OCI-LY1 (cell line): Measurements from ENCODE around the gene ZNF90.

Experiments
- H2AFZ ChIP-seq: fragments of 200-600 bp; sonication (generic), shearing (Covaris generic); 2 replicates; pipeline ENCODE4 v1.6.0; 2014; ENCODE audit warnings: antibody characterized with exemption, mild to moderate bottlenecking, low read length
- H3F3A ChIP-seq: fragments of 200-600 bp; sonication (generic), shearing (Covaris generic); 2 replicates; pipeline ENCODE4 v1.6.0; 2014; ENCODE audit warnings: mild to moderate bottlenecking, antibody characterized with exemption, low read length, moderate library complexity; ENCODE audit not compliant: insufficient read depth
- H3K27ac ChIP-seq: fragments of 200-600 bp; sonication (generic); 2 replicates; pipeline ENCODE4 v1.5.1; 2014; ENCODE audit warnings: low read length, mixed run types, mild to moderate bottlenecking, low read depth; ENCODE audit not compliant: poor library complexity, severe bottlenecking
- H3K27me3 ChIP-seq: fragments of 200-600 bp; sonication (generic); 2 replicates; pipeline ENCODE4 v1.6.0; 2014; ENCODE audit warnings: antibody characterized with exemption, mild to moderate bottlenecking, low read length, moderate library complexity; ENCODE audit not compliant: insufficient read depth
- H3K36me3 ChIP-seq: fragments of 200-600 bp; sonication (generic); 2 replicates; pipeline ENCODE4 v1.6.1; 2014; ENCODE audit warnings: mild to moderate bottlenecking, antibody characterized with exemption, low read length, moderate library complexity, mixed read lengths; ENCODE audit not compliant: insufficient read depth
- H3K4me1 ChIP-seq: fragments of 200-600 bp; sonication (generic); 2 replicates; pipeline ENCODE4 v1.5.1; 2014; ENCODE audit warnings: mild to moderate bottlenecking, low read length, moderate library complexity; ENCODE audit not compliant: insufficient read depth, severe bottlenecking
- H3K4me2 ChIP-seq: fragments of 200-600 bp; sonication (generic), shearing (Covaris generic); 2 replicates; pipeline ENCODE4 v1.6.1; 2014; ENCODE audit warnings: low read length
- H3K4me3 ChIP-seq: fragments of 200-600 bp; sonication (generic); 2 replicates; pipeline ENCODE4 v1.5.1; 2014; ENCODE audit warnings: low read length, low read depth, mild to moderate bottlenecking, mixed read lengths; ENCODE audit not compliant: poor library complexity, severe bottlenecking
- H3K79me2 ChIP-seq: fragments of 200-600 bp; shearing (Covaris generic); 2 replicates; pipeline ENCODE4 v1.6.1; 2016; ENCODE audit warnings: mixed run types, low read length, mixed read lengths; ENCODE audit not compliant: insufficient read depth
- H3K9ac ChIP-seq: fragments of 200-600 bp; sonication (generic), shearing (Covaris generic); 2 replicates; pipeline ENCODE4 v1.6.1; 2014; ENCODE audit warnings: mild to moderate bottlenecking, low read length, mixed read lengths
- H3K9me2 ChIP-seq: fragments of 200-600 bp; sonication (generic), shearing (Covaris generic); 2 replicates; pipeline ENCODE4 v1.6.1; 2014; ENCODE audit warnings: low read depth, mild to moderate bottlenecking, low read length, mixed read lengths
- H3K9me3 ChIP-seq: fragments of 200-600 bp; shearing (Covaris generic); 2 replicates; pipeline ENCODE4 v1.6.1; 2014; ENCODE audit warnings: low read length, mixed read lengths
- H4K20me1 ChIP-seq: fragments of 200-600 bp; sonication (generic), shearing (Covaris generic); 2 replicates; pipeline ENCODE4 v1.6.0; 2016; ENCODE audit warnings: mild to moderate bottlenecking, low read length; ENCODE audit not compliant: insufficient read depth
- EZH2 ChIP-seq: fragments of 200-600 bp; sonication (generic), shearing (Covaris generic); IDR thresholded peaks from 2 replicates; pipeline ENCODE4 v1.8.0; 2017; ENCODE audit warnings: borderline replicate concordance, mixed run types, mild to moderate bottlenecking, antibody characterized with exemption, low read length, moderate library complexity, mixed read lengths
- TF ChIP-seq, protein P1 (sequence below): fragments of 200-600 bp; sonication (generic), shearing (Covaris generic); IDR thresholded peaks from 2 replicates; pipeline ENCODE4 v1.5.1; 2017; ENCODE audit warnings: mild to moderate bottlenecking, antibody characterized with exemption, low read length, moderate library complexity, mixed read lengths

The ZNF90 gene

DNA sequence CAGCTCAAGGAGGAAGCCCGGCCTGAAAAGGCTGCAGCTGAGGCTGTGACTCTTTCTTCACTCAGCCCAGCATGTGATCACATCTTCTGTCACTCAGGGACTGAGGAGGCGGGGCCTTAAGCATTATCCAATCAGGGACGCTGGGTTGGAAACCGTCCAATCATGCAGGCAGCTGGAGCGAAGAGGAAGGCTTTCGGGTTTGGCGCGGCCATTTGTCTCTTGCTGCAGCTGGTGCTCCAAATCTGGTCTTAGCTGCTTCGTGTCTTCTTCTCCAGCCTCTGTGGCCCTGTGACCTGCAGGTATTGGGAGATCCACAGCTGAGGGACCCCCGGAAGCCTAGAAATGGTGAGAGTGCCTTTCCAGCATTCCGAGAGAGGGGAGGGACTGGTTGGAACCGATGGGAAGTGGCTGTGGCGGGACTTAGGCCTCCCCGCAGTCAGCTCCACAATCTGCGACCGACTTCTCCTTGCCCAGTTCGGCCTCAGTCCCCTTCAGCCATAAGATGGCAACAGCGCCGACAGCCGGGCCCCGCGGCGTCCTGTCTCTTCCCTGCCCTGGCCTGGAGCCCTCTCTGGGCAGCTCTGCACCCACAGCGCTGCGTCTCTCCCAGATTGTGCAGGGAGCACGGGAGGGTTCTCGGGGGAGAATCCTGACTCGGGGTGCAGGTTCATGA lies at the start of gene ZNF90:
Gene ZNF90, plus strand, starts transcription at position 210 of the 673 bp plus-strand sequence. Its CDS starts 133 bp downstream, at position 343.
- peak within 1 kb of the TSS; percentile 50 for H3K9ac ChIP-seq

DNA sequence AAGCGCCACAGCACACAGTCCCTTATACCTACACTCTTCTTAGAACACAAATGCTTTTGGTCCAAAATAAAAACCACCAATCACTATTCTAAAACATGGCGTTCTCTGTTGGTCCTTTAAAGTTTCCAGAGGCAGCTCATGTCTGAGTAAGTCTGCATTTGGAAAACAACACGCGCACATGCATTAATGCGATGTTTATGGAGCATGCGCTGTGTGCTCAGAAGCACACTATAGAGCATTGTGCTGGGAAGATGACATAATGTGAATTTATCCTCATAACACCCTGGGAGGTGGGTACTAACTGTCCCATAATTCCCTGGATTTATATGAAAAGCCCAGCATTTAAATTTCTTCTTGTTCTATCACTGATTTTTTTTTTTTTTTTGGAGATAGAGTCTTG lies 49.2 kb upstream of the ZNF90 start:
- H3K9ac ChIP-seq: no peak overlapping the region
- H3K9me3 ChIP-seq: peaks cover 6% of the 10 kb centered on the region
- no peaks in the 10 kb centered on the region for H3F3A ChIP-seq
- H3K36me3 ChIP-seq: peaks cover 55% of the 10 kb centered on the region
- TF ChIP-seq EZH2: no peak
- TF ChIP-seq, protein P1, sequence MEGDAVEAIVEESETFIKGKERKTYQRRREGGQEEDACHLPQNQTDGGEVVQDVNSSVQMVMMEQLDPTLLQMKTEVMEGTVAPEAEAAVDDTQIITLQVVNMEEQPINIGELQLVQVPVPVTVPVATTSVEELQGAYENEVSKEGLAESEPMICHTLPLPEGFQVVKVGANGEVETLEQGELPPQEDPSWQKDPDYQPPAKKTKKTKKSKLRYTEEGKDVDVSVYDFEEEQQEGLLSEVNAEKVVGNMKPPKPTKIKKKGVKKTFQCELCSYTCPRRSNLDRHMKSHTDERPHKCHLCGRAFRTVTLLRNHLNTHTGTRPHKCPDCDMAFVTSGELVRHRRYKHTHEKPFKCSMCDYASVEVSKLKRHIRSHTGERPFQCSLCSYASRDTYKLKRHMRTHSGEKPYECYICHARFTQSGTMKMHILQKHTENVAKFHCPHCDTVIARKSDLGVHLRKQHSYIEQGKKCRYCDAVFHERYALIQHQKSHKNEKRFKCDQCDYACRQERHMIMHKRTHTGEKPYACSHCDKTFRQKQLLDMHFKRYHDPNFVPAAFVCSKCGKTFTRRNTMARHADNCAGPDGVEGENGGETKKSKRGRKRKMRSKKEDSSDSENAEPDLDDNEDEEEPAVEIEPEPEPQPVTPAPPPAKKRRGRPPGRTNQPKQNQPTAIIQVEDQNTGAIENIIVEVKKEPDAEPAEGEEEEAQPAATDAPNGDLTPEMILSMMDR: no peak
- no peaks in the 10 kb centered on the region for H3K9me2 ChIP-seq
- H4K20me1 ChIP-seq: no peaks in the 10 kb centered on the region
- H3K79me2 ChIP-seq: peaks cover 5% of the 10 kb centered on the region; the same call in 1 of the 2 replicates
- no peaks in the 10 kb centered on the region for H3K4me1 ChIP-seq
- H3K4me3 ChIP-seq: no peak overlapping the region
- H3K27me3 ChIP-seq: no peaks in the 10 kb centered on the region
- H2AFZ ChIP-seq: no peak overlapping the region
- H3K27ac ChIP-seq: no peak overlapping the region
- no peak overlapping the region for H3K4me2 ChIP-seq

More for the DNA sequence above, at the start of gene ZNF90:
- peak within 1 kb of the TSS; percentile 59 for H3K4me2 ChIP-seq
- peaks cover 5% of the 10 kb centered on the region; the same call in 1 of the 2 replicates for H3K36me3 ChIP-seq
- peak within 1 kb of the TSS; percentile 69 for H3K4me3 ChIP-seq
- H3K9me2 ChIP-seq: no peaks in the 10 kb centered on the region
- H3K27me3 ChIP-seq: no peaks in the 10 kb centered on the region
- H3K9me3 ChIP-seq: no peaks in the 10 kb centered on the region
- no peaks in the 10 kb centered on the region for H4K20me1 ChIP-seq
- H3K79me2 ChIP-seq: no peaks in the 10 kb centered on the region
- H2AFZ ChIP-seq: no peak within 1 kb of the TSS
- TF ChIP-seq, protein P1: no peak
- TF ChIP-seq EZH2: no peak
- peaks cover 8% of the 10 kb centered on the region for H3K4me1 ChIP-seq
- H3F3A ChIP-seq: no peaks in the 10 kb centered on the region
- peak within 1 kb of the TSS; percentile 50 for H3K27ac ChIP-seq

DNA sequence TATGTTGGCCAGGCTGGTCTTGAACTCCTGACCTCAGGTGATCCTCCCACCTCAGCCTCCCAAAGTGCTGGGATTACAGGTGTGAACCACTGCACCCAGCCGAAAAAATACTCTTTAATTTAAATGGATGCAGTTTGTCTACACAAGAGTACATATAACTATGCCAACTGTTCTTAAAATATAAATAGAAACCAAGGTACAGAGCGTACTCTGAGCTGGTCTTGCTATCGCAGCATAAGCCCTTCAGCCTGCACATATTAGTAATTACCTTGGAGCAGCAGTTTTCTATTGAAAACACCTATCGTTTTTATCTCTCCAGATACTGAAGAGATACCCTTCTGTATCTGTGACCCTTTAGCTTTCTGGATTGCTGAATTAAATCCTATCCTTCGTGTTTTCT lies 41.9 kb upstream of the ZNF90 start:
- H3K27me3 ChIP-seq: no peaks in the 10 kb centered on the region
- TF ChIP-seq, protein P1: no peak
- TF ChIP-seq EZH2: no peak
- no peaks in the 10 kb centered on the region for H3K9me2 ChIP-seq
- H3K79me2 ChIP-seq: peaks cover 16% of the 10 kb centered on the region
- H3F3A ChIP-seq: no peaks in the 10 kb centered on the region
- peaks cover 13% of the 10 kb centered on the region for H3K4me1 ChIP-seq
- no peaks in the 10 kb centered on the region for H4K20me1 ChIP-seq
- no peak overlapping the region for H2AFZ ChIP-seq
- H3K27ac ChIP-seq: no peak overlapping the region
- H3K4me3 ChIP-seq: no peak overlapping the region
- no peak overlapping the region for H3K4me2 ChIP-seq
- H3K36me3 ChIP-seq: peaks cover 33% of the 10 kb centered on the region
- H3K9me3 ChIP-seq: peaks cover 7% of the 10 kb centered on the region
- no peak overlapping the region for H3K9ac ChIP-seq
